HCT116 (cell line): Measurements from ENCODE around the gene CYP4F8. TPM values are rescaled to one million over a fixed set of nuclear protein-coding genes. Genes with fewer than 3 reads are reported as not detected.

ENCODE experiments used
- ATAC-seq: fragments of 200-7000 bp; cut with Tn5 transposase; 2 replicates; pipeline ENCODE4 v1.9.1; 2020; ENCODE audit warnings: mild to moderate bottlenecking, moderate library complexity
- BruUV-seq: library from RNA; stranded (reverse); fragments of 400-500 nt; replicated peaks from 2 replicates; lab custom pipeline; 2021; lab: Mats Ljungman, UMichigan
- CTCF ChIA-PET: fragments of 300-600 bp; sonication (Branson Sonifier 250); formaldehyde crosslinking; loops from one replicate; lab custom pipeline; 2021; ENCODE audit warnings: antibody characterized with exemption; lab: Charles Lee
- POLR2A ChIA-PET: fragments of 300-600, 350-600 bp; sonication (Branson Sonifier 250); formaldehyde crosslinking; loops from one replicate; lab custom pipeline; 2021; ENCODE audit warnings: antibody characterized with exemption; lab: Charles Lee
- RAD21 ChIA-PET, 2 experiments: fragments of 300-600 bp; sonication (Branson Sonifier 250); formaldehyde crosslinking; loops; one replicate each; lab custom pipeline; 2023; ENCODE audit warnings: low total read pairs in 2 of 2; ENCODE audit not compliant: uncharacterized antibody in 2 of 2, unreplicated experiment in 2 of 2, low non-redundant PET in 1 of 2; lab: Charles Lee
- DNase-seq: peaks from one replicate; pipeline ENCODE4 v3.0.0-alpha.2; 2010; ENCODE audit warnings: low read depth, low spot score
- H2AFZ ChIP-seq: fragments of 200-600 bp; shearing (Covaris generic), sonication (generic); 2 replicates; pipeline ENCODE4 v1.6.1; 2017; ENCODE audit warnings: low read depth, mixed run types, mixed read lengths, antibody characterized with exemption, low read length; ENCODE audit not compliant: poor library complexity, severe bottlenecking
- H3K27ac ChIP-seq: 2 replicates; pipeline ENCODE4 v1.5.1; 2012; ENCODE audit warnings: low read depth, low read length
- H3K27me3 ChIP-seq: fragments of 200-600 bp; sonication (generic); 2 replicates; pipeline ENCODE4 v1.6.1; 2016; ENCODE audit warnings: mixed run types, low read length, mixed read lengths; ENCODE audit not compliant: insufficient read depth
- H3K36me3 ChIP-seq, 2 experiments: fragments of 200-500 bp in 1 of 2; fragments of 200-600 bp in 1 of 2; sonication (Bioruptor generic) in 1 of 2; sonication (generic) in 1 of 2; 2 replicates each; pipeline versions ENCODE4 v1.5.1 to v1.6.1; 2014 to 2016; ENCODE audit warnings: low read length in 2 of 2, inconsistent platforms in 1 of 2, mixed read lengths in 1 of 2, mixed run types in 1 of 2; ENCODE audit not compliant: insufficient read depth in 2 of 2, control insufficient read depth in 1 of 2
- H3K4me1 ChIP-seq, 2 experiments: fragments of 200-600 bp in 1 of 2; sonication (generic) in 1 of 2; 2 replicates each; pipeline versions ENCODE4 v1.5.1 to v1.6.1; 2012 to 2017; ENCODE audit warnings: low read length in 2 of 2, inconsistent platforms in 1 of 2, mild to moderate bottlenecking in 1 of 2, mixed read lengths in 1 of 2, mixed run types in 1 of 2, moderate library complexity in 1 of 2; ENCODE audit not compliant: insufficient read depth in 2 of 2, control insufficient read depth in 1 of 2
- H3K4me2 ChIP-seq: fragments of 200-600 bp; sonication (generic); 2 replicates; pipeline ENCODE4 v1.6.1; 2017; ENCODE audit warnings: mixed run types, low read length, mixed read lengths
- H3K4me3 ChIP-seq, 2 experiments: fragments of 200-600 bp in 1 of 2; sonication (generic) in 1 of 2; replicated peaks in 1 of 2; 2 replicates each; pipeline ENCODE4 v1.5.1; 2011 to 2016; ENCODE audit warnings: low read length in 2 of 2, control low read depth in 1 of 2, low read depth in 1 of 2, mild to moderate bottlenecking in 1 of 2, mixed read lengths in 1 of 2, mixed run types in 1 of 2
- H3K79me2 ChIP-seq: fragments of 200-600 bp; sonication (generic); 2 replicates; pipeline ENCODE4 v1.6.1; 2017; ENCODE audit warnings: mild to moderate bottlenecking, mixed run types, low read length, moderate library complexity, mixed read lengths; ENCODE audit not compliant: insufficient read depth
- H3K9ac ChIP-seq: fragments of 200-600 bp; sonication (generic); 2 replicates; pipeline ENCODE4 v1.6.1; 2016; ENCODE audit warnings: low read length, mixed read lengths
- H3K9me2 ChIP-seq: fragments of 200-600 bp; sonication (generic), shearing (Covaris generic); 2 replicates; pipeline ENCODE4 v1.6.1; 2017; ENCODE audit warnings: mixed run types, mild to moderate bottlenecking, moderate library complexity; ENCODE audit not compliant: insufficient read depth
- H3K9me3 ChIP-seq, 2 experiments: fragments of 200-500 bp in 1 of 2; fragments of 200-600 bp in 1 of 2; sonication (Bioruptor generic) in 1 of 2; sonication (generic) in 1 of 2; 2 replicates each; pipeline ENCODE4 v1.6.1; 2014 to 2017; ENCODE audit warnings: low read length in 2 of 2, mixed read lengths in 2 of 2, inconsistent platforms in 1 of 2, low read depth in 1 of 2, mild to moderate bottlenecking in 1 of 2, mixed run types in 1 of 2, moderate library complexity in 1 of 2; ENCODE audit not compliant: control insufficient read depth in 1 of 2, insufficient read depth in 1 of 2
- H4K20me1 ChIP-seq: fragments of 200-600 bp; sonication (generic), shearing (Covaris generic); 2 replicates; pipeline ENCODE4 v1.6.1; 2017; ENCODE audit warnings: mixed run types, mild to moderate bottlenecking, moderate library complexity; ENCODE audit not compliant: insufficient read depth
- ATF3 ChIP-seq: IDR thresholded peaks from 2 replicates; pipeline ENCODE4 v1.6.1; 2012
- EGR1 ChIP-seq: IDR thresholded peaks from 2 replicates; pipeline ENCODE4 v1.6.1; 2012; ENCODE audit warnings: low read depth
- POLR2AphosphoS5 ChIP-seq: IDR thresholded peaks from 2 replicates; pipeline ENCODE4 v1.6.1; 2011; ENCODE audit warnings: mild to moderate bottlenecking, low read depth, low read length, moderate library complexity
- RAD21 ChIP-seq: IDR thresholded peaks from 2 replicates; pipeline ENCODE4 v1.6.1; 2012; ENCODE audit warnings: low read depth, mild to moderate bottlenecking
- REST ChIP-seq: IDR thresholded peaks from 2 replicates; pipeline ENCODE4 v1.6.1; 2012; ENCODE audit warnings: low read depth
- SIN3A ChIP-seq: IDR thresholded peaks from 2 replicates; pipeline ENCODE4 v1.6.1; 2012; ENCODE audit warnings: low read depth
- SRF ChIP-seq: IDR thresholded peaks from 2 replicates; pipeline ENCODE4 v1.6.1; 2012; ENCODE audit warnings: low read depth
- ZNF274 ChIP-seq: fragments of 200-500 bp; sonication (Bioruptor generic); IDR thresholded peaks from 2 replicates; pipeline ENCODE4 v1.6.1; 2014; ENCODE audit warnings: mild to moderate bottlenecking, low read depth, low read length, inconsistent platforms
- intact Hi-C: fragments of 100-400 bp; cut with micrococcal nuclease; formaldehyde crosslinking; loops from 2 replicates; pipeline ENCODE4 v1.10.0; 2022
- total RNA-seq: library from RNA; stranded (reverse); gene quantifications from one replicate; pipeline ENCODE4 v1.2.1, GENCODE V29; 2021; ENCODE audit not compliant: unreplicated experiment

The CYP4F8 gene
- total RNA-seq, 1 experiment from 2014 or later = not detected

- H3K4me1 ChIP-seq = peaks cover 19 to 22% of the 10 kb centered on the region in 2 experiments
- no peak overlapping the region for H3K27ac ChIP-seq
- H3K9me3 ChIP-seq = no peaks in the 10 kb centered on the region
- no peaks in the 10 kb centered on the region for H3K79me2 ChIP-seq
- no TSS peak for BruUV-seq
- RAD21 ChIA-PET = no interaction called here
- H2AFZ ChIP-seq = no peak overlapping the region
- DNase-seq (no peak), ATAC-seq (no peak)
- no peaks in the 10 kb centered on the region for H4K20me1 ChIP-seq
- no peak overlapping the region for H3K9ac ChIP-seq
- H3K4me3 ChIP-seq = no peak overlapping the region
- H3K9me2 ChIP-seq = no peaks in the 10 kb centered on the region
- POLR2A ChIA-PET = no interaction called here
- CTCF ChIA-PET = no interaction called here
- H3K36me3 ChIP-seq = no peaks in the 10 kb centered on the region
- peaks cover 20% of the 10 kb centered on the region; the same call in 1 of the 2 replicates for H3K27me3 ChIP-seq
- TF ChIP-seq REST = peak; percentile 49
- TF ChIP-seq POLR2AphosphoS5 = no peak
- no peak for TF ChIP-seq ATF3
- no peak for TF ChIP-seq EGR1
- TF ChIP-seq SRF = no peak
- TF ChIP-seq SIN3A = no peak
- no peak for TF ChIP-seq ZNF274
- TF ChIP-seq RAD21 = no peak
- no peak overlapping the region for H3K4me2 ChIP-seq
- intact Hi-C loops = no loop called here
Observed at GRCh38 chr19:15669440-15669839, 54.4 kb downstream of the CYP4F8 start.
